Upper lobe of right lung (tissue), 1 donor: ENCODE measurements around the gene STX11. TPM values are rescaled to one million over a fixed set of nuclear protein-coding genes. Genes with fewer than 3 reads are reported as not detected.

Experiments
- ATAC-seq: fragments of 200-7000 bp; cut with Tn5 transposase; one replicate; pipeline ENCODE4 v1.9.1; 2020; ENCODE audit warnings: mild to moderate bottlenecking, moderate library complexity
- DNase-seq: peaks from one replicate; pipeline ENCODE4 v3.0.0-alpha.2; 2020
- H3K27ac ChIP-seq: fragments of 200-600 bp; one replicate; pipeline ENCODE4 v1.8.0; 2022
- H3K27me3 ChIP-seq: fragments of 200-600 bp; one replicate; pipeline ENCODE4 v1.8.0; 2022; ENCODE audit warnings: mild to moderate bottlenecking
- H3K36me3 ChIP-seq: fragments of 200-600 bp; one replicate; pipeline ENCODE4 v1.8.0; 2022
- H3K4me1 ChIP-seq: fragments of 200-600 bp; one replicate; pipeline ENCODE4 v1.8.0; 2022
- H3K4me3 ChIP-seq: fragments of 200-600 bp; one replicate; pipeline ENCODE4 v1.8.0; 2022; ENCODE audit warnings: mild to moderate bottlenecking
- H3K9me3 ChIP-seq: fragments of 200-600 bp; one replicate; pipeline ENCODE4 v1.8.0; 2022
- intact Hi-C: fragments of 100-400 bp; cut with DNase I; formaldehyde crosslinking; loops from one replicate; pipeline ENCODE4 v1.11.0; 2022
- total RNA-seq: library from RNA; stranded (reverse); fragmentation: NEBNext Ultra II Directional; extraction: Animal tissue kit (Norgen Biotek cat#: 25700); gene quantifications from one replicate; pipeline ENCODE4 v1.2.1, GENCODE V29; 2021
- TF ChIP-seq, protein P1 (sequence below): fragments of 200-600 bp; IDR thresholded peaks from one replicate; pipeline ENCODE4 v1.8.0; 2022; ENCODE audit warnings: antibody characterized with exemption
- donor health status: DM: no; HTN: yes; CAD: no; lungs with severe emphysema.

STX11 gene
- total RNA-seq, 1 donor from 2014 or later: 49.6 TPM

DNA sequence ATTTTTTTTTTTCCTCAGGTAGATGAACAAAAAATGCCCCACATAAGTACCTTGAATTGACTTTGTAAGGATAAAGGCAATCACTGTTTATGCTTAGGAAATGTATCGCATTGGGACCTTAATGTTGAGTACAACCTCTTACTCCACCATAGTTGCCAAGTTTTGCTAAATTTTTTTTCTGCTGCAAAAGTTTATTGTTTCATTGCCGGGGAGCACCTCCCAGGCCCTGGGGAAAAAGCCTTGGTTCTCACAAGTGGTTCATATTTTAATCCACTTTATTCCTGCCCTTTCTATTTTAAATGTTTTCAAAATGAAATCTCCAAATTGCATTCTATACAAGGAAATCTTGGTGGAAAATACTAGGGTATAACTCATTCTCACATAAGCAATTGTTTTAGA lies 82.5 kb downstream of the STX11 start:
- intact Hi-C loops: no loop called here
- TF ChIP-seq, protein P1, sequence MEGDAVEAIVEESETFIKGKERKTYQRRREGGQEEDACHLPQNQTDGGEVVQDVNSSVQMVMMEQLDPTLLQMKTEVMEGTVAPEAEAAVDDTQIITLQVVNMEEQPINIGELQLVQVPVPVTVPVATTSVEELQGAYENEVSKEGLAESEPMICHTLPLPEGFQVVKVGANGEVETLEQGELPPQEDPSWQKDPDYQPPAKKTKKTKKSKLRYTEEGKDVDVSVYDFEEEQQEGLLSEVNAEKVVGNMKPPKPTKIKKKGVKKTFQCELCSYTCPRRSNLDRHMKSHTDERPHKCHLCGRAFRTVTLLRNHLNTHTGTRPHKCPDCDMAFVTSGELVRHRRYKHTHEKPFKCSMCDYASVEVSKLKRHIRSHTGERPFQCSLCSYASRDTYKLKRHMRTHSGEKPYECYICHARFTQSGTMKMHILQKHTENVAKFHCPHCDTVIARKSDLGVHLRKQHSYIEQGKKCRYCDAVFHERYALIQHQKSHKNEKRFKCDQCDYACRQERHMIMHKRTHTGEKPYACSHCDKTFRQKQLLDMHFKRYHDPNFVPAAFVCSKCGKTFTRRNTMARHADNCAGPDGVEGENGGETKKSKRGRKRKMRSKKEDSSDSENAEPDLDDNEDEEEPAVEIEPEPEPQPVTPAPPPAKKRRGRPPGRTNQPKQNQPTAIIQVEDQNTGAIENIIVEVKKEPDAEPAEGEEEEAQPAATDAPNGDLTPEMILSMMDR: no peak
- Histone ChIP-seq H3K4me3 (no peak overlapping the region), H3K27me3 (no peaks in the 10 kb centered on the region), H3K36me3 (no peaks in the 10 kb centered on the region), H3K4me1 (no peaks in the 10 kb centered on the region), H3K27ac (no peak overlapping the region), H3K9me3 (no peaks in the 10 kb centered on the region)
- ATAC-seq (no peak), DNase-seq (no peak)

DNA sequence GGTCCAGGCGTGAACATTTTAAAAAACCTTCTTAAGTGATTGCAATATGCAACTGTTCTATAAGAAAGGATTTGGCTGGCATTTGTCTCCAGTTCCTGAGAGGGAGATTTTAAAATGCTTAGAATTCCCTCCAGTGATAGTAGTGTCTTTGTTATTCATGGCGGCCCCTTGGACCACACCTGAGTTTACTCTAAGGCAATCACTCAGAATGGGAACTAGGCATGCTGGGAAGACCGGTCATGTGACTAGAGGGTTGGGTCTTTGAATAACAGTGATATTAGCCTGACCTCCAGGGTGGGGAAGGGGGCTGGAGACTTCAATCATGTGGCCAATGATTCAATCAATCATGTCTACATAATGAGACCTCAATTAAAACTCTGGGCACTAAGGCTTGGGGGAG lies 84.1 kb downstream of the STX11 start:
- Histone ChIP-seq H3K27me3 (no peaks in the 10 kb centered on the region), H3K4me3 (no peak overlapping the region), H3K27ac (no peak overlapping the region), H3K9me3 (no peaks in the 10 kb centered on the region), H3K36me3 (no peaks in the 10 kb centered on the region), H3K4me1 (no peaks in the 10 kb centered on the region)
- intact Hi-C loops: no loop called here
- no peak for DNase-seq
- ATAC-seq: no peak
- TF ChIP-seq, protein P1: no peak

DNA sequence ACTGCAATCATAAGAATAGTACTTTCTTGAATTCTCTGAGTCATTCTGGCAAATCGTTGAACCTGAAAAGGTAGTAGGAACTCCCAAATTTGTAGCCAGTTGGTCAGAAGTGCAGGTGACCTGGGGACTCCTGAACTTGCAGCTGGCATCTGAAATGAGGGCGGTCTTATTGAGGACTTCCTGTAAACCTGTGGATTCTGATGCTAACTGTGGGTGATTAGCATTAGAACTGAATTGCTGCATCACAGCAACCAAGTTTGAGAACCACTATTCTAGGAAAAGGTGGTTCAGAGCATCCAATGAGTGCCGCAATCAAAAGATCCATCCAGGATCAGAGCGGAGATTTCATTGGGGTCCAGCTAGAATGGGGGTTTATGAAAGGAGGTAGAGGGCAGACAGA lies 84.6 kb downstream of the STX11 start:
- Histone ChIP-seq H3K36me3 (no peaks in the 10 kb centered on the region), H3K4me1 (no peaks in the 10 kb centered on the region), H3K27ac (no peak overlapping the region), H3K27me3 (no peaks in the 10 kb centered on the region), H3K4me3 (no peak overlapping the region), H3K9me3 (no peaks in the 10 kb centered on the region)
- no peak for DNase-seq
- intact Hi-C loops: no loop called here
- TF ChIP-seq, protein P1: no peak
- no peak for ATAC-seq

Other genes with a start within 250 kb of the STX11 start
- gene PLAGL1, start 142.3 kb upstream of the STX11 start, total RNA-seq: 34.8 TPM
- 114 TPM for gene SF3B5, start 54.9 kb upstream of the STX11 start, total RNA-seq
- 316 TPM for gene UTRN, start 134.8 kb downstream of the STX11 start, total RNA-seq